MM.1S (cell line): ENCODE results near the gene RNU1-4.
"Not testable (repeated sequence)": the region's sequence is repeated elsewhere in the genome, so short reads cannot be mapped to it uniquely, and the experiment has no call there.

Experiments used
- CTCF ChIP-seq: fragments of 300-600 bp; sonication (generic); IDR thresholded peaks from 2 replicates; pipeline ENCODE4 v1.5.1; 2016; ENCODE audit warnings: antibody characterized with exemption, low read length, mixed read lengths
- EZH2 ChIP-seq: fragments of 300-600 bp; sonication (generic); optimal IDR thresholded peaks from 2 replicates; pipeline ENCODE3; 2017; ENCODE audit warnings: low read depth, mild to moderate bottlenecking, antibody characterized with exemption, low read length, mixed read lengths
- EZH2phosphoT487 ChIP-seq: fragments of 300-600 bp; sonication (generic); IDR thresholded peaks from 2 replicates; pipeline ENCODE4 v1.6.1; 2018; ENCODE audit warnings: antibody characterized with exemption, low read length

DNA sequence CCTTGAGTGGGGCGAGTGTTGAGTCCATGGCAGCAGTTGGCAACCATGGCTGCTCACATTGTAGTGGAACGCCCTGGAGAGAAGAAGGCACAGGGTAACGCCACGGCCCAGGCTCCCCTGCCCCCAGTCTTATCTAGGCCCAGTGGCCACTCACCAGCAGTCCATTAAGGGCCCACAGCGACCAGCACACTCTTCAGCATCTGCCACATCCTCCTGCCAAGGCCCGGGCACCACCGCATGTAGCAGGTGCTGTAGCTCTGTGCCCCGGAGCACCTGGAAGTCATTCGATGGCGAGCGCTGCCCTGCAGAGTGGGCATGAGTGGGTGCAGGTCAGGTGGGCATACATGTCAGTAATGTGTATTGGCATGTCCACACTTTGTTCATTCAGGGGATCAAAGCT is 20.5 kb downstream of the RNU1-4 start:
- not testable (repeated sequence) for TF ChIP-seq CTCF, EZH2, EZH2phosphoT487
